GM12892 (cell line): ENCODE data around the gene DNAJB5.

Experiments used
- DNase-seq: peaks from one replicate; pipeline ENCODE4 v3.0.0; 2011; ENCODE audit not compliant: insufficient read length
- FAIRE-seq: peaks from 2 replicates; lab custom pipeline; 2011; peaks lifted over from hg19 to GRCh38; lab: Jason Lieb, UNC
- POLR2A ChIP-seq: IDR thresholded peaks from 2 replicates; pipeline ENCODE4 v1.6.1; 2011; ENCODE audit warnings: low read depth, low read length, control low read depth
- POLR2AphosphoS5 ChIP-seq: IDR thresholded peaks from 2 replicates; pipeline ENCODE4 v1.6.1; 2011; ENCODE audit warnings: low read depth, low read length, control low read depth
- TAF1 ChIP-seq: IDR thresholded peaks from 2 replicates; pipeline ENCODE4 v1.6.1; 2011; ENCODE audit warnings: low read depth, mild to moderate bottlenecking, control low read depth, low read length, borderline replicate concordance

The DNAJB5 gene

DNA sequence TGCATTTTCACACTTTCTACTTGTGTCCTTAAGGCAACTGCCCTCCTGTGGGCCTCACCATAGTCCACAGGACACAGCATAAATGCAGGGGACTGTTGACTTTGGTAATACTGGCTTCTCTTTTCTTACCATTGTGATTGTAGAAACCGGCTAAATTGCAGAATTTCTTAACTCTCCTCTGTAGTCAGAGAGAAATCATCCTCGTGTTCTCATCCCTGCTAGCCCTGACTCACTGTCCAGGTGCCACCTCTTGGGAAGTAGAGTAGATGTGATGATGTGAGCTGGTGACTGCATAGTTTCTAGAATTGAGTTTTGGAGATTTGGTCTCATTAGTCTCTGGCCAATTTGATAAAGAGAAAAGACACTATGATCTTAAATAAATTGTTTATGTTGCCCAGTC, 26.0 kb upstream of the DNAJB5 start:
- no peak for TF ChIP-seq TAF1
- no peak for TF ChIP-seq POLR2AphosphoS5
- TF ChIP-seq POLR2A = no peak
- FAIRE-seq (no peak), DNase-seq (no peak)

DNA sequence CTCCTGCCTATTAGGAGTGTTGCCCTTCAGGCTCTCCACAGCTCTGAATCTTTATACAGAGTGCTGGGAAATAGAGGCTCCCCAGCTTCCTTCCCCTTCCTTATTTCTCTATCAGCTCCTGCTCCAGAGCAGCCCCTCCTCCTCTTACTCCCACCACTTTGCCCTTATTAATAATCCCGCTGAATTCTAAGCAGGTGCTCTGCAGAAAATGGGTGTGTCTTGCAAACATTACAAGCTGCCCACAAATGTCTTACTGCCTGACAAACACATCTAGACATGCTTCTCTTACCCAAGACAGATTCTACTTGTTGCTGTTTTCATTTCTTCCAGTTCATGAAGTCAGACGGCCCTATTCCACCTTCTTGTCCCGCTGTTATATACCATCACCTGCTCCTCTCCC, 25.1 kb upstream of the DNAJB5 start:
- no peak for FAIRE-seq
- TF ChIP-seq TAF1 (no peak), POLR2A (no peak), POLR2AphosphoS5 (no peak)
- no peak for DNase-seq

DNA sequence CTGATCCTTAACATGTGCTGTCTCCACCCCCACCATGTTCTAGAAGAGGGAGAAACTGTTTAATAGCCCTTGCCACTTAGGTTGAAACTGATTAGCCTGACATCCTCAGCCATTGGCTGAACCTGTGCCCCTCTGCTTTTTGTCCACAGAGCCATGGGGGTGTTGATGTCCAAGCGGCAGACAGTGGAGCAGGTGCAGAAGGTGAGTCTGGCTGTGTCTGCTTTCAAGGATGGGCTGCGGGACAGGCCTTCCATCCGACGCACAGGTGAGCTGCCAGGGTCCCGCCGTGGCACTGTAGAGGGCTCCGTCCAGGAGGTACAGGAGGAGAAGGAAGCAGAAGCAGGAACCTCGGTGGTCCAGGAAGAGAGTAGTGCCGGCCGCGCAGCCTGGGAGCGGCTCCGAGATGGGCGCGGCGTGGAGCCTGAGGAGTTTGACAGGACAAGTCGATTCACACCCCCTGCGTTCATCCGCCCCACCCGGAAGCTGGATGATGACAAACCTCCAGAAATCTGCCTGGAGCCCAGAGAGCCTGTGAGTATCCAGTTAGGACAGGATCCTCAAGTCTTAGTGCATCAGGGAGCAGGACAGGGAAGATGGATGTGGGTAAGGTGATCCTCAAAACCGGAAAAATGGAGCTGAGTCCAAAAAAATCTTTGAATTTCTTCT, 18.3 kb upstream of the DNAJB5 start:
- FAIRE-seq = no peak
- TF ChIP-seq TAF1 (no peak), POLR2A (no peak), POLR2AphosphoS5 (no peak)

DNA sequence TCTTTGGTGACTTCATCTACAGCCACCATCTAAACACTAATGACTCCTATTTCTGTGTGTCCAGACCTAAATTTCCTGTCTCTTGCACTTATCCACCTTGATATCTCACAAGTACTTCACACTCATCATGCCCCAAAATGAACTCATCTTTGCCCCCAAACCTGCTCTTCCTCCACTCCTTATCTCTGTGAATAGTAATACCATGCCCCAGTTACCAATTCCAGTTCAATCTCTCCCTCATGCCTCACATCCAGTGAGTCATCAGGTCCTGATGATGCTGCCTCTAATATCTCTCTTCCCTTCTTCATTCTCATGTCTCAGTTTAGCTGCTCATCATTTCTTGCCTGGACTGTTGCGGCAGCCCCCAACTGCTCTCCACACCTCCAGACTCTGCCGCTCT, 14.9 kb upstream of the DNAJB5 start:
- FAIRE-seq (no peak), DNase-seq (no peak)
- no peak for TF ChIP-seq TAF1
- no peak for TF ChIP-seq POLR2AphosphoS5
- TF ChIP-seq POLR2A = no peak

More for the DNA sequence above, 18.3 kb upstream of the DNAJB5 start:
- DNase-seq = no peak

DNA sequence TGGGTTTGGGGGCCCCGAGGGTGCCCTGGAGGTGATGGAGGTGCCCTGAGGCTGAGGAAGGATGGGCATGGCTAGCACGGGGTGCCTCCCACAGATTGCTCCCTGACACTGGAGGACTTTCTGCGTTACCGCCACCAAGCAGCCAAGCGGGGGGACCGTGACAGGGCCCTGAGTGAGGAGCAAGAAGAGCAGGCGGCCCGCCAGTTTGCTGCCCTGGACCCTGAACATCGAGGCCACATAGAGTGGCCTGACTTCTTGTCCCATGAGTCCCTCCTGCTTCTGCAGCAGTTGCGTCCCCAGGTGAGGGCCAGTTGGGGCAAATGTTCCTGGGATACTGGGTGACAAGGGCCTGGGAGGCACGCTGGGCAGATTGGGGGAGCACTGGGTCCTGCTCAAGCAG, 13.1 kb upstream of the DNAJB5 start:
- TF ChIP-seq POLR2A = no peak
- FAIRE-seq = no peak

DNA sequence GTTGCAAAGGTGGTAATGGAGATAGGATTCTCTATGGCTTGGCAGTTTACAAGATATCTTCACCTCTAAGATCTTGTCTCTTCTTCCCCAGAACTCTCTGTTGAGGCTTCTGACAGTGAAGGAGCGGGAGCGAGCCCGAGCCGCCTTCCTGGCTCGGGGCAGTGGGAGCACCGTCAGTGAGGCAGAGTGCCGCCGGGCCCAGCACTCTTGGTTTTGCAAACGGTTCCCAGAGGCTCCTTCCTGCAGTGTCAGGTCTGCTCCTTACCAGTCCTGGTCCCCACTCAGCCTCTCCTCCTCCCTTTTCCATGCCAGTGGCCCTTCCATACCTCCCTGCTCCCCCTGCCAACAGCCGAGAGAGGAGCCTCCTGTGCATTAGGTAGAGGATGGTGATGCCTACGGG, 12.6 kb upstream of the DNAJB5 start:
- FAIRE-seq (no peak), DNase-seq (no peak)
- TF ChIP-seq TAF1 = no peak
- no peak for TF ChIP-seq POLR2A
- no peak for TF ChIP-seq POLR2AphosphoS5

More for the DNA sequence above, 13.1 kb upstream of the DNAJB5 start:
- DNase-seq = no peak

DNA sequence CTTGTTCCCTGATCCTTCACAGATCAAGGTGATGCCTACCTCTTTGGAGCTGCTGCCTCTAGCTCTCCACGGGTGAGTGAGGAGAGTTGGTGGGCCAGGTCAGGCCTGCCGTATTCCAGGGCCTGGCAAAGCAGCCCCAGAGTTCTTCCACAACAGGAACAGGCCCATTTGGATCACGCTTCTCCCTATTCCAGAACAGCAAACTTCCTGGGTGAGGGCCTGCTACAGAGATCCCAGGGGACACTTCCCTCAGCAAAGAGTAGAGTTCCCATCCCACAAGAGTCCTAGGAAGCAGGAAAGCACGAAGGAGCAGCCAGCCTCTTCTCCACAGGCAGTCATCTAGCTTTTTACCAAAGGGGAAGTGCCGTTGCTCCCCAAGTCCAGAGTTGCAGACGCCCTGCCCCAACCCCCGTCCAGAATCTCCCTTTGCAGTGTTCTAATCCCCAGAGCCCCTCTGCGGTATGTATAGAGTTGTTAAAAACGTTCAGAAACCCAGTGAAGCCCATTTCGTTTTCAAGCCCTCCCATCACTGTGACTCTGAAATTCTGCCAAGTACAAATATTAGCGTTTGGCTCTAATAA, 9.3 kb upstream of the DNAJB5 start:
- FAIRE-seq = no peak
- no peak for DNase-seq
- no peak for TF ChIP-seq POLR2A
- no peak for TF ChIP-seq POLR2AphosphoS5
- TF ChIP-seq TAF1 = no peak

DNA sequence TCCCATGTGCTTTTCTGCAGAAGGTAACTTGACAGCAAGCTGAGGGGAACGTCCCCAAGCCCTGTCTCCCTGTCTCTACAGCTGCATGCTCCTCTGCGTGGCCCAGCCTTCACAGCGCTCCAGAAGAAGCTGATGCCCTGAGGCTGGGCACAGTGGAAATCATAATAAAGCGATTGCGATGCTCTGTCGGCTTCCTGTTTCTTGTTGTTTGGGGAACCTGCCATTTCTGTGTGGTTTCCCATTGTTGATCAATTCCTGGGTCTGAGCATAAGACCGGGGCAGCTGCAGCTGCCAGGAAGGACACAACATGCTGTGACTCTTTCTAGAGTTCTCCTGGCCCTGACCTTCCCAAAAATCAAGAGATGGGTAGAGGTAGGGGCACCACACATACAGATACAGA, 7.2 kb upstream of the DNAJB5 start:
- no peak for FAIRE-seq
- TF ChIP-seq TAF1 (no peak), POLR2AphosphoS5 (no peak), POLR2A (no peak)
- DNase-seq = no peak

DNA sequence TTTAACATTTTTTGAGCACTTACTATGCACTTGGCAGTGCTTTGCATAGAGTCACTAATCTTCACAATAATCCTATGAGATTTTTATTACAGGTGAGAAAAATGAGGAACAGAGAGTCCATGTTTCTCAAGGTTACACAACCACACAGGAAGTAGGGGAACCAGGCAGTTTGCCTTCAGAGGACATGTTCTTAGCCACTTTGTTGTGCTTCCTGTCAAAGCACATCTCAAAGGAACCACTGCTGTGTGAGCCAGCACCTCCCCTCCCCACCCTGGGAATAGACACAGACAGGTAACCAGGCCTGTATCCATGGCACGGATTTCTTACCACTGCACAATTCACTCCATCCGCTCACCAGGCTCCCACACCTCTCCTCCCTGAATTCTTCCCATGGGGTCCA, 6.3 kb upstream of the DNAJB5 start:
- DNase-seq = no peak
- TF ChIP-seq POLR2AphosphoS5 (no peak), POLR2A (no peak), TAF1 (no peak)
- FAIRE-seq = peak; percentile 46

DNA sequence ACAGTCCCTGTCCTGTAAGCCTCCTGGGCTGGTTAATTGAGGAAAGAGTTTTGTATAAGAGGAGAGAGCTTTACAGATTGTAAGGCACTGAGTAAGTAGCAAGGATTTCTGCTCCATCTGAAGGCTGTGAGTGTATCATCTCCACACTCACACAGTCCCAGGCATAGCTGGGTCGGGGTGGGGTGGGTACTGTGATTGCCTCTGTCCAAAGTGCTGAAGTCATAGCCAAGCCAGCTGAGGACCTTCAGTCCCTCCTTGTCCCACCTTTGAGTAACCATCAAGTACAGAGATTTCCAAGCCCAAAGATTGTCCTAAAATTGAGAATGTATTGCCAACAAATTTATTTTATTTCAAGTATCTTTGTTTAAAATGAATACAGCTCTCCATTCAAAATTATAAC, 5.5 kb upstream of the DNAJB5 start:
- FAIRE-seq = peak; percentile 74
- DNase-seq = no peak
- TF ChIP-seq POLR2A (no peak), POLR2AphosphoS5 (no peak), TAF1 (no peak)

DNA sequence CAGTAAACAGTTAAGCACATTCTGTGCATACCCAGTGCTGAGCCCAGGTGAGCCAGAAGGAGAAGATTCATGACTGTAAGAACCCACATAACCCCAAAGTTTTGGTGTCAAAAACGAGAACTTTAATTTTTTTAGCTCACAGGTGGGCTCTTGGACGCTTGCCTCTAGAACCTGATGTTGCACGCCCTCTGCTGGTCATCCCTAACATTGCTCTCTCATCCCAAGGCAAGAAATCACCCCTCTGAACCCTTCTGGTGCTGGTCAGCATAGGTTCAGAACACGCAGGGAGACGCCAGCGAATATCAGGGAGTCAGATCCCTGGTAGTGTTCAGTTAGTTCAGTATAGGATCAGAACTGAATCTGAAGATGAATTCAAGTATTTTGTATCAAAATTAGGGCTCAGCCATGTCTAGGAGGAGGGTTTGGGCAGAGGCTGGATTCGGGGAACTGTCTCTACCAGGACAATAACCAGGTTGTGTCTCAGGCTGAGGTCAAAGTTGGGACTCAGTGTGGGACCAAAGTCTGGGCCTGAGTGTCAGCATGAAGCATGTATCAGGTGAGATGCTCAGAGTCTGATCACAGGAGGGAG, 4.1 kb upstream of the DNAJB5 start:
- DNase-seq = no peak
- FAIRE-seq = peak; percentile 73
- TF ChIP-seq POLR2A = no peak
- no peak for TF ChIP-seq TAF1
- TF ChIP-seq POLR2AphosphoS5 = no peak

DNA sequence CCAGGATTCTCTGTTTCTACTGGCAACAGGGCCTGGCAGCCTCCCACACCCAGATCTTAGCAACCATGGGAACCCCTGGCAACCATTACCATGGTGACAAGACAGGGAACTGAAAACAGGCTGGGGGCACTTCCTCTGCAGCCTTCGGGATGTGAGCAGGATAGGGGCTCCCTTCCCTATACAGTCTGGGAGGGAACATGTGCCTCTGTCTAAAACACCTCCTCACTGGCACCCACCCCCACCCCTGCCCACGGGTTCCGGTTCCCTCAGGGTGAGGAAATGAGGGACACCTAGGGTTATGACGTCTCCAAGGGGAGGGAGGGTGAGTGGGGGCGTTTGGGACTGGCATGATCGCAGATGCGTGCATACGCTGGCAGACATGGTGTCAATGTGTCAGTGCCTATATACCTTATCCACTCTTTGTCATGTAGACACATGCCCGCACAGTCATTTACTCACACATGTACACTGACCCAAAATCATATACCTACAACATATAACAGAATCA, 3.0 kb upstream of the DNAJB5 start:
- DNase-seq (no peak), FAIRE-seq (no peak)
- TF ChIP-seq TAF1 = no peak
- no peak for TF ChIP-seq POLR2A
- no peak for TF ChIP-seq POLR2AphosphoS5
